ENCODE results near the gene RFWD3.
A peak's percentile ranks its signal among the peaks of the same experiment; 100 is the strongest.

- TF ChIP-seq POLR2A (IDR thresholded peaks at IDR 0.05) (no peak), CTCF (IDR thresholded peaks at IDR 0.05) (peak in 2 of 3 donors; percentile 21 to 33), EP300 (IDR thresholded peaks at IDR 0.05) (no peak)
Observed at GRCh38 chr16:74623214-74623838, 43.4 kb downstream of the RFWD3 start.
